SIG-M5 (cell line): ENCODE measurements around the gene DCTN2.
"Not testable (repeated sequence)": the region's sequence is repeated elsewhere in the genome, so short reads cannot be mapped to it uniquely, and the experiment has no call there.

Source experiments
- DNase-seq: peaks from one replicate; lab custom pipeline; 2025; lab: John Stamatoyannopoulos, UW

DCTN2 gene

DNA sequence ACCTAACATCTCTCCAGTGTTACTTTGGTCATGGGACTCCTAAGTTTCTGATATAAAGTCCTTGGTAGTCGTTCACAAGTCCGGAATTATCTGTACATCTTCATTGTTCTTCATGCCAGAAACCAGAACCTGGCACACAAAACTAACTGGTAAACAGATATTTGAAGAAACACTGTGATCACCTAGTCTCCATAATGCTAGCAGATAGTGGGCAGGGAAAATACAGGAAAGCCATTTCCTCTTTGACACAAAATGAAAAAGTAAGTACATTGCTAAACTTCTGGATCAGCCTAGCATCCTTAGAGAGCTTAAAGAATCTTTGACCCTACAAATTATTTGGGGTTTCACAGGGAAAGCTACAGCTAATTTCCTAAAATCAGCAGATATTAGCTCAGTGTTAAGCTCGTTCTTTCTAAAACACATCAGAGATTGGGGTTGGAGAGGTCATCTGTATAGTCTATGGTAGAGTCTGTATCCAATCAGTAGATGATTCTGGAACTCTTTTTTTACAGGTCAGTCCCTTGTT lies 31.5 kb downstream of the DCTN2 start:
- DNase-seq: no peak

DNA sequence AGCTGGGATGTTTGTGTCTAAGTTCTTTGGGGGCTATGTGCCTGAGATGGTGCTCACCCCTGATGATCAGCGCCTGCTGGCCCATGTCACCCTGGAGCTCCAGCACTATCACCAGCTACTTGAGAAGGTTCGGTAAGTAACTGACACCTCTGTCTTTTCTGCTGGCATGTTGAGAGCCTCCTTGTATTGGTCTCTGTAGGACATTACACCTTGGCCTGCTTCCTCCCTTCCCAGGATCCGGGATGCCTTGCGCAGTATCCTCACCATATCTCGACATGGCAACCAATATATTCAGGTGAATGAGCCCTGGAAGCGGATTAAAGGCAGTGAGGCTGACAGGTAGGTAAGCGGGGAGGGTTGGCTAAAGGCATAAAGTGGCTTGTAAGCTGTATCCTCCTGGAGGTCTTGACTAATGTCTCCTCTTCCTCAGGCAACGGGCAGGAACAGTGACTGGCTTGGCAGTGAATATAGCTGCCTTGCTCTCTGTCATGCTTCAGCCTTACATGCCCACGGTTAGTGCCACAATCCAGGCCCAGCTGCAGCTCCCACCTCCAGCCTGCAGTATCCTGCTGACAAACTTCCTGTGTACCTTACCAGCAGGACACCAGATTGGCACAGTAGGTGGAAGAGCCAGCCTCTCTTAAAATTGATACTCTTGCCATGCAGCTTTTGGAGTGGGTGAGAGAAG lies 32.1 kb downstream of the DCTN2 start:
- no peak for DNase-seq

DNA sequence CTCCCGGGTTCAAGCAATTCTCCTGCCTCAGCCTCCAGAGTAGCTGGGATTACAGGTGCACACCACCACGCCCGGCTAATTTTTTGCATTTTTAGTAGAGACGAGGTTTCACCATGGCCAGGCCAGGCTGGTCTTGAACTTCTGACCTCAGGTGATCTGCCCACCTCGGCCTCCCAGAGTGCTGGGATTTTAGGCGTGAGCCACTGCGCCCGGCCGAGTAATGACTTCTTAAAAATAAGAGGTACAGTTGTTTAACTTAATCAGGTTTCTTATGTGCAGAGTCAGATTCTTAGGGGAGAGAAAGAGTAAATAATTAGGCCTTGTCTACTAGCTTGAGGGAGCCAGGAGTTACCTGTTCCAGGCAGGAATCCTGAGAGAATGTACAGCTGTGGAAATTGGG lies 32.7 kb downstream of the DCTN2 start:
- not testable (repeated sequence) for DNase-seq

DNA sequence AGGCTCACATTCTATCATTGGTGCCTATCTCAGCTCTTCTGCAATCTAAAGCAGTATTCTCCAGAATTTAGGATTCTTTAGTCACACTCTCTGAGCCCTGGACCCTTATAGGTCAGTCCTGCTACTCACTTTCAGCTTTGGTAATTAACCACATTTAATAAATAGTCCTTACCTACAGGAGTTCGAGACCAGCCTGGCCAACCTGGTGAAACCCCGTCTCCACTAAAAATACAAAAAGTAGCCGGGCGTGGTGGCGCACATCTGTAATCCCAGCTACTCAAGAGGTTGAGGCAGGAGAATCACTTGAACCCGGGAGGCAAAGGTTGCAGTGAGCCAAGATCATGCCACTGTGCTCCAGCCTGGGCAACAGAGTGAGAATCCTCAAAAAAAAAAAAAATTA lies 33.3 kb downstream of the DCTN2 start:
- DNase-seq: not testable (repeated sequence)

DNA sequence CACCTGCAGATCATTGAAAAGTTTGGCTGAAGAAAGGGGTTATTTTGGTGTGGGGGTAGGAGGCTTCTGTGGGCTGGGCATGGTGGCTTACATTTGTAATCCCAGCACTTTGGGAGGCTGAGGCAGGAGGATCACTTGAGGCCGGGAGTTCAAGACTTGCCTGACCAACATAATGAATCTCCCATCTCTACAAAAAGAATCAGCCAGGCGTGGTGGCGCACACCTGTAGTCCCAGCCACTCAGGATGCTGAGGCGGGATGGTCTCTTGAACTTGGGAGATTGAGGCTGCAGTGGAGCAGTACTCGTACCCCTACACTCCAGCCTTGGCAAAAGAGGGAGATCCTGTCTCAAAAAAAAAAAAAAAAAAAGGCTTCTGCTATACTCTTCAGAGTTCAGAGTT lies 33.7 kb downstream of the DCTN2 start:
- DNase-seq: no peak

DNA sequence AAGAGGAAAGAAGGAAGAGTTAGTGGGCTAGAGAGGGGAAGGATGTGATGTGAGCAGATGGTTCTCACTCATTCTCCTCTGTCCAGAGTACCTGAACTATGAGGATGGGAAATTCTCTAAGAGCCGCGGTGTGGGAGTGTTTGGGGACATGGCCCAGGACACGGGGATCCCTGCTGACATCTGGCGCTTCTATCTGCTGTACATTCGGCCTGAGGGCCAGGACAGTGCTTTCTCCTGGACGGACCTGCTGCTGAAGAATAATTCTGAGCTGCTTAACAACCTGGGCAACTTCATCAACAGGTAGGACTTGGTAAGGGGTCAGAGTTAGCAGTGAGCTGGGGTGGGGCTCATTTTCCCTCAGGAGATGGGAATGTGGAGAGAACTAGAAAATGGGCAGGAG lies 34.3 kb downstream of the DCTN2 start:
- no peak for DNase-seq

DNA sequence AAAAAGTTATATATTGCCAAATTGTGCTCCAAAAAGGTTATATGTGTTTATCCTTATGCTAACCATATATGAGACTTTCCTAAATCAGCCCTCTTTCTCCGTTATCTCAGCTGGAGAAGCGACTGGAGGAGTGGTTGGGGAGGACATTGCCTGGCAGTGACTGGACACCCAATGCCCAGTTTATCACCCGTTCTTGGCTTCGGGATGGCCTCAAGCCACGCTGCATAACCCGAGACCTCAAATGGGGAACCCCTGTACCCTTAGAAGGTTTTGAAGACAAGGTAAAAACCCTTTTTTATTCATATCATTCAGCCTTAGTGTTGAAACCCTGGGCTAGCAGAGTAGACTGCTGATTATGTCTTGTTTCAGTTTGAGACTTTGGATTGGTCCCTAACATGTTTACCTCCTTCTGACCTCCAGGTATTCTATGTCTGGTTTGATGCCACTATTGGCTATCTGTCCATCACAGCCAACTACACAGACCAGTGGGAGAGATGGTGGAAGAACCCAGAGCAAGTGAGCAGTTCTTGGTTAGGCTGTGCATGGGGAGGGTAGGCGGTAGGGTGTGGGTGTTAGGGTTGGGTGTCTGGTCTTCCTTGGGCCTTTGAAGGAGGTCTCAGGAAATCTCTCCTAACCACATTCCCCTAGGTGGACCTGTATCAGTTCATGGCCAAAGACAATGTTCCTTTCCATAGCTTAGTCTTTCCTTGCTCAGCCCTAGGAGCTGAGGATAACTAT lies 35.2 kb downstream of the DCTN2 start:
- no peak for DNase-seq

DNA sequence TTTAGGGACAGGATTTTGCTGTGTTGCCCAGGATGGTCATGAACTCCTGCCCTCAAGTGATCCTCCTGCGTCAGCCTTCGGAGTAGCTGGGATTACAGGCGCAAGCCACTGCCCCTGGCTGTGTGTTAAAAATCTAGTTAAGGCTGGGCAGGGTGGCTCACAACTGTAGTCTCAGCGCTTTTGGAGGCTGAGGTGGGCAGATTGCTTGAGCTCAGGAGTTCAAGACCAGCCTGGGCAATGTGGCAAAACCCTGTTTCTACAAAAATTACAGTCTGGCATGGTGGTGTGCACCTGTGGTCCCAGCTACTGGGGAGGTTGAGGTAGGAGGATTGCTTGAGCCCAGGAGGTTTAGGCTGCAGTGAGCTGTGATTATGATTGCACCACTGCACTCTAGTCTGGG lies 35.8 kb downstream of the DCTN2 start:
- DNase-seq: no peak

DNA sequence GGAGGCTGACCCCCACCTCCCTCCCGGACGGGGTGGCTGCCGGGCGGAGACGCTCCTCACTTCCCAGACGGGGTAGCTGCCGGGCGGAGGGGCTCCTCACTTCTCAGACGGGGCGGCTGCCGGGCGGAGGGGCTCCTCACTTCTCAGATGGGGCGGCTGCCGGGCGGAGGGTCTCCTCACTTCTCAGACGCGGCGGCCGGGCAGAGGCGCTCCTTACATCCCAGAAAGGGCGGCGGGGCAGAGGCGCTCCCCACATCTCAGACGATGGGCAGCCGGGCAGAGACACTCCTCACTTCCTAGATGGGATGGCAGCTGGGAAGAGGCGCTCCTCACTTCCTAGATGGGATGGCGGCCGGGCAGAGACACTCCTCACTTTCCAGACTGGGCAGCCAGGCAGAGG lies 39.2 kb downstream of the DCTN2 start:
- not testable (repeated sequence) for DNase-seq

DNA sequence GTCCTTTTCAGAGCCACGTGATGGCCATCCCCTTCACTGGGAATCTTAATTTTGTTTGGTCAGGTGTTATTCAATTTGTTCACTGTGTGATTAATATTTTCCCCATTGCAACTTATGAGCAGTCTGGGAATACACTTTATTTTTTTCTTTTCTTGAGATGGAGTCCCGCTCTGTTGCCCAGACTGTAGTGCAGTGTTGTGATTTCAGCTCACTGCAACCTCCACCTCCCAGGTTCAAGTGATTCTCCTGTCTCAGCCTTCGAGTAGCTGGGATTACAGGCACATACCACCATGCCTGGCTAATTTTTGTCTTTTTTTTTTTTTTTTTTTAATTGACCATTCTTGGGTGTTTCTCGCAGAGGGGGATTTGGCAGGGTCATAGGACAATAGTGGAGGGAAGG lies 40.5 kb downstream of the DCTN2 start:
- not testable (repeated sequence) for DNase-seq

DNA sequence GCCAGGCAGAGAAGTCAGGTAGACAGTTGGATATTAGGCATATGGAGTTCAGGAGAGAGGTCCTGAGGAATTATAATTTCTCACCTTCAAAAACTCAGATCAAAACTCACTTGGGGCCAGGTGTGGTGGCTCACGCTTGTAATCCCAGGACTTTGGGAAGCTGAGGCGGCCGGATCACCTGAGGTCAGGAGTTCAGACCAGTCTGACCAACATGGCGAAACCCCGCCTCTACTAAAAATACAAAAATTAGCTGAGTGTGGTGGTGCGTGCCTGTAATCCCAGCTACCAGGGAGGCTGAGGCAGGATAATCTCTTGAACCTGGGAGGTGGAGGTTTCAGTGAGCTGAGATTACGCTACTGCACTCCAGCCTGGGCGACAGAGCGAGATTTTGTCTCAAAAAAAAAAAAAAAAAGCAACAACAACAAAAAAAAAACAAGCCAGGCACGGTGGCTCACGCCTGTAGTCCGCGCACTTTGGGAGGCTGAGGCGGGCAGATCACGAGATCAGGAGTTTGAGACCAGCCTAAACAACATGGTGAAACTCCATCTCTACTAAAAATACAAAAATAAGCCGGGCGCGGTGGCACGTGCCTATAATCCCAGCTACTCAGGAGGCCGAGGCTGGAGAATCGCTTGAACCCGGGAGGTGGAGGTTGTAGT lies 44.6 kb downstream of the DCTN2 start:
- DNase-seq: not testable (repeated sequence)

DNA sequence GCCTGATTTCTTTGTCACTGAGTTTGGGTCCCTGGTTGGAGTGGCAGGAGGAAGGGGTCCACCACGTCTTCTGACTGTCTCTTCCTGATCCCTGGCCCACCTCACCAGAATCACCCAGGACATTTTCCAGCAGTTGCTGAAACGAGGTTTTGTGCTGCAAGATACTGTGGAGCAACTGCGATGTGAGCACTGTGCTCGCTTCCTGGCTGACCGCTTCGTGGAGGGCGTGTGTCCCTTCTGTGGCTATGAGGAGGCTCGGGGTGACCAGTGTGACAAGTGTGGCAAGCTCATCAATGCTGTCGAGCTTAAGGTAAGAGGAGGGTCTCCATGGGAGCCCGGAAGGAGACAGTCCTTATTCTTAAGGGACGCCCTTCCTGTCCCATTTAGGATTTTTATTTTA lies 46.8 kb downstream of the DCTN2 start:
- no peak for DNase-seq

DNA sequence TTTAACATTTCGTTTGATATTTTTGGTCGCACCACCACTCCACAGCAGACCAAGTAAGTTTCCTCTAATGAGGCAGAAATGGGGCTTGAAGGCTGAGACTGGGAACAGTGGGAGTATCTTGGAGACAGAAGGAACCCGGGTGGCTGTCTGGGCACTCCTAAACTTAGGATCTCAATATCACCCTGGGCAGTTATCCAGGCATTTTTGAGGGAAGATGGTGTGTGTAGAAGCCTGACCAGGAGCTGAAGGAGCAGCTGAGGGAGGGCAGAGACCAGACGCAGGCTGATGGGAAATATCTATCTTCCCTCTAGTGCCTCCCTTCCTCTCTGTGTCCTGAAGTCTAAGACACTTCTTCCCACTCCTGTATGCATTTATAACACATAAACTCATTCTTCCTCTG lies 48.4 kb downstream of the DCTN2 start:
- no peak for DNase-seq

DNA sequence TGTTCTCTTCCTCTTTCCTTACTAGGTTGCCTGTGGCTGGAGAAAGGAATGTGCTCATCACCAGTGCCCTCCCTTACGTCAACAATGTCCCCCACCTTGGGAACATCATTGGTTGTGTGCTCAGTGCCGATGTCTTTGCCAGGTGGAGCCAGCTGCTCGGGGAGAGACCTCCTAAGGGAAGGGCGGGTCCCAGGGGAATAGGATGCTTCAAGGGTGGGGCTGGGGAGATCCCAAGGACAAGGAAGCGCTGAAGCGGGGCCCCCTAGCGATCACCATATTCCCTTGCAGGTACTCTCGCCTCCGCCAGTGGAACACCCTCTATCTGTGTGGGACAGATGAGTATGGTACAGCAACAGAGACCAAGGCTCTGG lies 48.9 kb downstream of the DCTN2 start:
- no peak for DNase-seq

DNA sequence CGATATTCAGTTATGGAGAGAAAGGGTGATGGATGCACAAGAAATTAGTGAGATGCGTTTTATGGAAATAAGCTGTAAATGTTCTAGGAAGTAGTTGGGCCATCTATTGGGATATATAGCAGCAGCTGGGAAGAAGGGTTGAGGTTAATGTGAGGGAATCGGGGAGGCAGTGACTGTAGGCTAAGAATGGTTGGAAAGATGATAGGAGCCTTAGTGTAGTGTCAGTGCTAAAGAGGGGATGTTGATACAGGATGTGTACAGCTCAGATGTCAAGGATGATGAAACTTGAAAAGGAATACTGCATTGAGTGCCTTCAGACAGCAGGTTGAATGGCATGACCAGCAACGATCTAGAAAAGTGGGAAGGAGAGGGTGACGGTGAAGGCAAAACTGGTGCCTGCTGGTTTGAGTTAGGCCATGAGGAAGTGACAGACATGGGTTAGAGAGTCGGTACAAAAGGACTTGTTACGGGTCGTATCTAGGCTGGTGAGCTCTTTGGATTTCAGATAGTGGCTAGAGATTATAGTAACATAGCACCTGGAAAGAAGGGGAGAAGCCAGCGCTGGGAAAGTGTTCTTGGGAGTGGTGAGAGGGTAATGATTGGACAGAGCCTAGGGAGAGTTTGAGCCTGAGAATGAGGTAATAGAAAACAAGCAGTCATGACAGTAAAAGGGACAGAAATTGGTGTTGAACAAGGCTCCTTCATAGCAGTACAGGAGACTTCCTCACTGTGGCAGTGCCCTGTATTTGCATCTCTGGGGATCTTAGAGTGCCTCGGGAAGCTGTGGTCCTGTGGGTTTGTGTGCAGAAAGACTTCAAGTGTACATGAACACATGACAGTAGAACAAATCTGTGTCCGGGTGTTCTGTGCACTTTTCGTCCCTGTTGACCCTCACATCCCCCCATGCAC lies 49.5 kb downstream of the DCTN2 start:
- DNase-seq: no peak

DNA sequence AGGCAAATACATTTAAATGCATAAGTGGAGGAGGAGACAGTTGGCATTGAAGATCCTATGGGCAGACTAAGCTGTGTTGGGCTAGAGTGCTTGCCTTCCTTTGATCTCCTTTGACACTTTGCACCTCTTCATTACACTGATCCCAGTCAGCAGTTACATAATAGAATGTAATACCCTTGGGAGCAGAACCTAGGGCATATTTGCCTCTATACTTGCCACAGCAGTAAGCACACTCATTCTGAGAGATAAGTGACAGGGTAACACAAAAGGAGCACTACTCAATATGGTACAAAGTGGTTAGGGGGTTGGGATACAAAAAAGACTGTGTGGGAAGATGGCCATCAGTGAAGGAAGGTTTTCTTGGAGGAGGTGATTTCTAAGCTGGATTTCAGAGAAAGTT lies 50.2 kb downstream of the DCTN2 start:
- no peak for DNase-seq

DNA sequence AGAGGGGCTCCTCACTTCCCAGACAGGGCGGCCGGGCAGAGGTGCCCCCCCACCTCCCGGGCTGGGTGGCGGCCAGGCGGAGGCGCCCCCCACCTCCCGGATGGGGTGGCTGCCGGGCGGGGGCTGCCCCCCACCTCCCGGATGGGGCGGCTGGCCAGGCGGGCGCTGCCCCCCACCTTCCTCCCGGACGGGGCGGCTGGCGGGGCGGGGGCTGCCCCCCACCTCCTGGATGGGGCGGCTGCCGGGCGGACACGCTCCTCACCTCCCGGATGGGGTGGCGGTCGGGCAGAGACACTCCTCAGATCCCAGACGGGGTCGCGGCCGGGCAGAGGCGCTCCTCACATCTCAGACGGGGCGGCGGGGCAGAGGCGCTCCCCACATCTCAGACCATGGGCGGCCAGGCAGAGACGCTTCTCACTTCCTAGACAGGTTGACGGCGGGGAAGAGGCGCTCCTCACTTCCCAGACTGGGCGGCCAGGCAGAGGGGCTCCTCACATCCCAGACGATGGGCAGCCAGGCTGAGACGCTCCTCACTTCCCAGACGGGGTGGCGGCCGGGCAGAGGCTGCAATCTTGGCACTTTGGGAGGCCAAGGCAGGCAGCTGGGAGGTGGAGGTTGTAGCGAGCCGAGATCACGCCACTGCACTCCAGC lies 51.8 kb downstream of the DCTN2 start:
- not testable (repeated sequence) for DNase-seq

DNA sequence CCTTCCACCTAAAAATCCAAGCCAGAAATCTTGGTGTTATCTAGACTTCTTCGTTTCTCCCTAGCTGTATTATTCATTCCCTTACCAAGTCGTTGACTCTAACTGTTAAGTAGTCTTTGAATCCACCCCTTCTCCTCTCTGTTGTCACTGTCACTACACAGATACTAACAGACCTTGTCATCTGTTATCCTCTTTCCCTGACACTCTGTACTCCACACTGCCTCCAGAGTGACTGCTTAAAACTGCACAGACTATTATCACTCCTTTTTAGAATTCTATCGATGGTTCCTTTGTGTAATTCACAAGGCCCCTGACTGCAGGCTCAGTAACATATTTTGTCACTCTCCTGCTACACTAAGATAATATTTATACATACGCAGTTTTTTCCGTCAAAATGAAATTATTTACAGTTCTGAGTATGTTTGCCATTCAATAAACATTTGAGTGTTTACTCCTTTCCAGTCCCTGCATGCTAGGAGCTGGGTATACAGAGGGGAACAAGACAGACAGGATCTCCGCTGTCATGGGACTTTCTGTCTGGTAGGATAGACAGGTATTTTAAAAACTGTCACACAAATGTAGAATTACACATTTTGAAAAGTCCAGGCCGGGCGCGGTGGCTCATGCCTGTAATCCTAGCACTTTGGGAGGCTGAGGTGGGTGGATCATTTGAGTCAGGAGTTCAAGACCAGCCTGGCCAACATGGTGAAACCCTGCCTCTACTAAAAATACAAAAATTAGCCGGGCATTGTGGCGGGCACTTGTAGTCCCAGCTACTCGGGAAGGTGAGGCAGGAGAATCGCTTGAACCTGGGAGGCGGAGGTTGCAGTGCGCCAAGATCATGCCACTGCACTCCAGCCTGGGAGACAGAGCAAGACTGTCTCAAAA lies 55.4 kb downstream of the DCTN2 start:
- DNase-seq: no peak

DNA sequence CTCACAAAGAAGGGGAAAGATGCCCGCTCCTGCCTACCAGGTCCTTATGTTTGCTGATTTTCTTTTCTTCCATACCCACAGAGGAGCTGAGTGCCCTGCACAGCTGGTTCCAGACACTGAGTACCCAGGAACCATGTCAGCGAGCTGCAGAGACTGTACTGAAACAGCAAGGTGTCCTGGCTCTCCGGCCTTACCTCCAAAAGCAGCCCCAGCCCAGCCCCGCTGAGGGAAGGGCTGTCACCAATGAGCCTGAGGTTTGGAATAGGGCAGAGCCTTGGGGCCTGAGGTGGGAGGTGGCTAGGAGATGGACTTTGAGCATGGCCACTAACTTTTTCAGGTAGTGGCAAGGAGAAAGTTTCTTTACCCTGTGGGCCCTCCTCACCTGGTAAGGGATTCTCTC lies 56.9 kb downstream of the DCTN2 start:
- DNase-seq: no peak

DNA sequence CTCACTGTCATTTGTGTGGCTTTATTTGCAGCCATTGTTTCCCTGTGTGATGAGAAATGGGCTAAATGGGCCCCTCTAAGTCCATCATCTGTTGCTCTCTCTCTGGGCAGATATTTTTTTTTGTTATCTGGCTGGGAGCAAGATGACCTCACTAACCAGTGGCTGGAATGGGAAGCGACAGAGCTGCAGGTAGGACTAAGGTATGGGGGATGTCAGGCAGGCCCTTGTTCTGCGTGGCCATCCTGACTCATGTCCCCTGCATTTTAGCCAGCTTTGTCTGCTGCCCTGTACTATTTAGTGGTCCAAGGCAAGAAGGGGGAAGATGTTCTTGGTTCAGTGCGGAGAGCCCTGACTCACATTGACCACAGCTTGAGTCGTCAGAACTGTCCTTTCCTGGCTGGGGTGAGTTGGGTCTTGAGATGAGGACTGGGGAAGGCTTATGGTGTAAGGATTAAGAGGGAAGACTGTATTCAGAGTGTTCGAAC lies 57.8 kb downstream of the DCTN2 start:
- DNase-seq: no peak
